Cerebellar cortex (tissue), 1 donor: ENCODE data around the gene TRMT112.
"Not testable (repeated sequence)": the region's sequence is repeated elsewhere in the genome, so short reads cannot be mapped to it uniquely, and the experiment has no call there.

Source experiments
- DNase-seq: peaks from one replicate; pipeline ENCODE4 v3.0.0-alpha.2; 2015; ENCODE audit warnings: low spot score

TRMT112 gene

DNA sequence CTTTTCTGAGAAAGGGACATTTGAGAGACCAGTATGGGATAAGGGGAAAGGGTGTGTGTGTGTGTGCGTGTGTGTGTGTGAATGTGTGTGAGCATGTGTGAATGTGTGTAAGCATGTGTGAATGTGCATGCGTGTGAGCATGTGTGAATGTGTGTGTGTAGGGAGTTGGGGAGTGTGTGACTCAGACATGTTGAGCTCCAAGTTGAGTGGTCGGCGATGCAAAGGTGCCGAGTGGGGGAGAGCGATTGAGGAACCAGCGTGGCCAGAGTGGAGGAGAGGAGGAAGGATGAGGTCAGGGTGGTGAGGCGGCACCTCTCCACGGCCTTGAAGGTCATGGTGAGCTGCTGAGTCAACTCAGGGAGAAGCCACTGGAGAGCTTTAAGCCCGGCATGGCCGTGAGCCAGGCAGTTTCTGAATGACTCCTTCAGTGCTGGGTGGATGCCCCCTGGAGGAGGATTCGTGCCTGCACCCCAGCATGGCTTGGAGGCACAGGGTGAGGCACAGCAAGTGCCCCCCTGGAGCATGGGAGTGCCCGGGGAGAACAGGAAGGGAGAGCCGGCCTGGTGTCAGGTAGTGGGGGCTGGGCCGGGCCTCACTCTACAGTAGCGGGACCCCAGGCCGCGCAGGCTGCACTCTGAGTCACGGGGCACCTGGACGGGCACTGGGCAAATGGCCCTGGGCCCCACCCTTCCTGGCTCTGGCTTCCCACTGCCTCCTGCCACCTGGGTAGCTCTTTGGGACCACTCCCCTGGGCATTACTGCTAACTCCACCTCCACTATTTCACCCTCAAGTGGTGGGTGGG lies 14.4 kb upstream of the TRMT112 start:
- no peak for DNase-seq

DNA sequence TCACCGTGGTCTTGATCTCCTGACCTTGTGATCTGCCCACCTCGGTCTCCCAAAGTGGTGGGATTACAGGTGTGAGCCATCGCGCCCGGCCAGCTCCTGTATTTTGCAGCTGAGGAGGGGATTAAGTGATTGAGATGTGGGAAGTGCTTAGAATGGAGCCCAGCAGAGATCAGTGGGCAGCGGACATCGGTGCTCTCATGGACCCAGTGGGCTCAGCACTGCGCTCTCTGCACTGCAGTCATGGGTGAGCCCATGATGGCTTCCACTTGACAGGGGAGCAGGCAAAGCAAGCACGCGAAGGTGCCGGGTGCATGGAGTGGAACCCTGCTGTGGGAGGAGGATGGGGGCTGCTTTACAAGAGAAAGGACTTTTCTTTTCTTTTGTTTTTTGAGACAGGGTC lies 13.5 kb upstream of the TRMT112 start:
- DNase-seq, result no peak

DNA sequence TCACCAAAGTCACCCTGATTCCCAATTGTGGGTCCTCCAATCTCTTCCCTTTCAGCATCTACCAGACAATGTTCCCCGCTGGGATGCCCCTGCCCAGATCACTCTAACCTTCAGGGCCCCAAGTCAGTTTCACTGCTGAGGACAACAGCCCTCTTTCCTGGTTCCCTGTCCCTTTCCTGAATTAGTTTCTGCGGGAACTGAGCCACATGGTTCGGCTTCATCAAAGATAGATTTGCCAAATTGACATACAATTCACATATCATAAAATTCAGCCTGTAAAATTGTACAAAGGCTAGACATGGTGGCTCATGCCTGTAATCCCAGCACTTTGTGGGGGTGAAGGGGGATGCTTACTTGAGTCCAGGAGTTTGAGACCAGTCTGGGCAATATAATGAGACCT lies 10.6 kb upstream of the TRMT112 start:
- no peak for DNase-seq

DNA sequence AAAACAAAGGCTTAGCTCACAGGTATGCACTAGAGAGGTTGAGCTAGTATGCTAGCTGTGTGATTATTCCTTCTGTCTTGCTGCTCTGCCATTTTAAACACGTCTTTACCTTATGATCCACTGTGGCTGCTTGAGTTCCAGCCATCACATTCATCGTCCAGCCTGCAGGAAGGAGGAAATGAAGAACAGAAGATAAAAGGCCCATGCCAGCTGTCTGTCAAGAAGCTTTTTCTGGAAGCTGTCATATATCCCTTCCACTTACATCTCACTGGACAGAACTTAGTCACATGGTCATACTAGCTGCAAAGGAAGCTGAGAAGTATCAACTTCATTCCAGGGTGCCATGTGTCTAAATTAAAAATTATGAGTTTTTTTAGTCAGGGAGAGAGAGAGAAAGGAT lies 10.0 kb upstream of the TRMT112 start:
- DNase-seq, result no peak

DNA sequence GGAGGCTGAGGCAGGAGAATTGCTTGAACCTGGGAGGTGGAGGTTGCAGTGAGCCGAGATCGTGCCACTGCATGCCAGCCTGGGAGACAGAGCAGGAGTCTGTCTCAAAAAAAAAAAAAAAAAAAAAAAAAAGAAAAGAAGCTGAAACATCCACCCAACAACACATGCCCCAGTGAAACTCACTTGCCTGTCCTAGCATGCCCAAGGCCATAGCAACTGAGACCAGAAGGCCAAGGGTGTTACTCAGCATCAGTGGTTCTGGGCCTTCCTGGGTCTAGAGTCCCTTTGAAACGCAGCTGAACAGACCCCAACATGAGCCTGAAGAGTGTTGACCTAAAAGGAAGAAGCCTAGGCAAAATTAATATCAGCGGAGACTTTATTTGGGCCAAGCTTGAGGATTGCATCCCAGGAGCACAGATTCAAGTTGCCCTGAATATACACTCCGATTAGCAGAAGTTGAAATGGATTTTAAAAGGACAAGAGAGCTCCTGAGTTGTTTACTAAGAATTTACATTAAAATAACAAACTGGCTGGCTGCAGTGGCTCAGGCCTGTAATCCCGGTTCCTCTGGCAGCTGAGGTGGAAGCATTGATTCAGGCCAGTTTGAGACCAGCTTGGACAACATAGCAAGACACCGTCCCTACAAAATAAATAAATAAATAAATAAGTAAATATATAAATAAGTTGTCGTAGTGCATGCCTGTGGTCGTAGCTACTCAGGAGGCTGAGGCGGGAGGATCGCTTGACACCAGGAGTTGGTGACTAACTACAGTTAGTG lies 7.5 kb upstream of the TRMT112 start:
- DNase-seq, result no peak

DNA sequence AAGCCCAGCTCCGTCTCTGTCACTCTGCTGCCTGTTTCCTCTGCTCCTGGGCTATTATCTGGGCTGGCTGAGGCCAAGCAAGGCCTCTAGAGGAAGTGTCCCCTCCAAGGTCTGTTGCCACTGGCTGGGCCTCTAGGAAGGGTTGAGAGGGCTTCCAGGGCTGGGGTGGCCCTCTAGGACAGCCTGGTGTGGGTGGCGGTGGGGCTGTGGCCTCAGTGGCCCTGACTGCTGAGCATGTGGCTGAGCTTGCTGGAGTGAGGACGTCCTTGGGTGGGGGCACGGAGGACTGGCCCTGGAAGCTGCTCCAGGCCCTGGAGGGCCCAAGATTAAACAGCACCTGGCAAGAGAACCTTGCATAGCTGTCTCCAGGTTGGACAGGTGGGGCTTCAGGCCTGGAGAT lies 6.6 kb upstream of the TRMT112 start:
- DNase-seq, result not testable (repeated sequence)

DNA sequence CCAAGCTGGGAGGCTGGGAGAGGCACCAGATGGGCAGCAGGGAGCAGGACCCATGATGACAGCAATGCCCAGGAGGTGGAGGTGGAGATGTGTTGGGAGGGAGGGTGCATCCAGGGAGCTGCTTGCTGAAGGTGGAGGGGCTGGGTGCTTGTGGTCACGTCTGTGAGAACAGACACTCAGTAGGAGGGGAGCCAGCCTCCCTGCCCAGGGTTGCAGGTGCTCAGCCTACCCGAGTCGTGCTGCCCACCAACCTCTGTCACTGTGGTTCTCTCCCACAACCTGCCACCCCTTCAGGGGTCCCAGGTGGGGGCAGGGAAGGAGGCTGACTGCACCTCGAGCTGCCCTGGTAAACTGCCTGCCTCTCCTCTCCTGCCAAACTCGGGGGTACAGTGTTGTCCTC lies 6.0 kb upstream of the TRMT112 start:
- DNase-seq, result no peak

DNA sequence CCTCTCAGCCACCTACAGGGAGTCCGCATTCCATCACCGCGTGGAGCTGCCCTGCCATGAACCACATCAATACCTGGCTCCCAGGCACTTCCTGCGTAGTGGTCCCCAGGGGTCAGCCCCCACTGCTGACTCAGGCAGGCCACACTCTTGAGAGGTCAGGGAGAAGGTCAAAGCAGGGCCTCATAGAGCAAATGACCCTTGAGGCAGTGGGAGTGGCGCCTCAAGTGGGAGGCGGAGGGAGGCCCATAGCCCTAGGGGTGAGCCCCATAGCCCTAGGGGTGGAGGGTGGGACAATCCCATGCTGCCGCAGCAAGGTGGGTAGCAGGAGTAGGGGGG lies 5.5 kb upstream of the TRMT112 start:
- no peak for DNase-seq

DNA sequence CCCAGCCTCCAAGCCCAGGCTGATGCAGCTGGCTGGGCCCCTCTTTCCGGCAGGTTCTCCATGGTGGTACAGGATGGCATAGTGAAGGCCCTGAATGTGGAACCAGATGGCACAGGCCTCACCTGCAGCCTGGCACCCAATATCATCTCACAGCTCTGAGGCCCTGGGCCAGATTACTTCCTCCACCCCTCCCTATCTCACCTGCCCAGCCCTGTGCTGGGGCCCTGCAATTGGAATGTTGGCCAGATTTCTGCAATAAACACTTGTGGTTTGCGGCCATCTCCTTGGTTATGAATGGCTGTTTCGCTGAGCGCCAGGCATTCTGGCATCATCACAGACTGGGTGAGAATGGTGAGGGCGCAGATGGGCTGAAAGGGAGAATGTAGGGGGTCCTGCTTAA lies 4.2 kb upstream of the TRMT112 start:
- DNase-seq, result peak; percentile 54

DNA sequence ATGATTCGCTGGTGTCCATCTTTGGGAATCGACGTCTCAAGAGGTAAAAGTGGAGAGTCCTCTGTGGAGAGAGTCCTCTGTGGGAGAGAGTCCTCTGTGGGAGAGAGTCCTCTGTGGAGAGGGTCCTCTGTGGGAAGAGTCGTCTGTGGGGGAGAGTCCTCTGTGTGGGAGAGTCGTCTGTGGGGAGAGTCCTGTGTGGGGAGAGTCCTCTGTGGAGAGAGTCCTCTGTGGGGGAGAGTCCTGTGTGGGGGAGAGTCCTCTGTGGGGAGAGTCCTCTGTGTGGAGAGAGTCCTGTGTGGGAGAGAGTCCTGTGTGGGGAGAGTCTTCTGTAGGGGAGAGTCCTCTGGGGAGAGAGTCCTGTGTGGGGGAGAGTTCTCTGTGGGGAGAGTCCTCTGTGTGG lies 3.7 kb upstream of the TRMT112 start:
- no peak for DNase-seq

DNA sequence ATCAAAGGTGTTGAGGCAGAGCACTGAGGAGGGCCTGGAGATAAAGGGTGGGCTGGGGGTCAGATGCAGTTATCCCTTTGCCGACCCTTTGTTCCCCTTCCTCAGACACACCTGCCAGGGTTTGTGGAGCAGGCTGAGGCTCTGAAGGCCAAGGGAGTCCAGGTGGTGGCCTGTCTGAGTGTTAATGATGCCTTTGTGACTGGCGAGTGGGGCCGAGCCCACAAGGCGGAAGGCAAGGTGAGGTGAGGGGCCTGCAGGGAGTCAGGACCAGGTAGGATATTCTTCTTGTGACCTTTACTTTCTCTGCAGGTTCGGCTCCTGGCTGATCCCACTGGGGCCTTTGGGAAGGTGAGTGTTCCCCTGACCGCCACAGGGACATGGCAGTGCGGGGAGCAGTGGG lies 3.2 kb upstream of the TRMT112 start:
- no peak for DNase-seq

DNA sequence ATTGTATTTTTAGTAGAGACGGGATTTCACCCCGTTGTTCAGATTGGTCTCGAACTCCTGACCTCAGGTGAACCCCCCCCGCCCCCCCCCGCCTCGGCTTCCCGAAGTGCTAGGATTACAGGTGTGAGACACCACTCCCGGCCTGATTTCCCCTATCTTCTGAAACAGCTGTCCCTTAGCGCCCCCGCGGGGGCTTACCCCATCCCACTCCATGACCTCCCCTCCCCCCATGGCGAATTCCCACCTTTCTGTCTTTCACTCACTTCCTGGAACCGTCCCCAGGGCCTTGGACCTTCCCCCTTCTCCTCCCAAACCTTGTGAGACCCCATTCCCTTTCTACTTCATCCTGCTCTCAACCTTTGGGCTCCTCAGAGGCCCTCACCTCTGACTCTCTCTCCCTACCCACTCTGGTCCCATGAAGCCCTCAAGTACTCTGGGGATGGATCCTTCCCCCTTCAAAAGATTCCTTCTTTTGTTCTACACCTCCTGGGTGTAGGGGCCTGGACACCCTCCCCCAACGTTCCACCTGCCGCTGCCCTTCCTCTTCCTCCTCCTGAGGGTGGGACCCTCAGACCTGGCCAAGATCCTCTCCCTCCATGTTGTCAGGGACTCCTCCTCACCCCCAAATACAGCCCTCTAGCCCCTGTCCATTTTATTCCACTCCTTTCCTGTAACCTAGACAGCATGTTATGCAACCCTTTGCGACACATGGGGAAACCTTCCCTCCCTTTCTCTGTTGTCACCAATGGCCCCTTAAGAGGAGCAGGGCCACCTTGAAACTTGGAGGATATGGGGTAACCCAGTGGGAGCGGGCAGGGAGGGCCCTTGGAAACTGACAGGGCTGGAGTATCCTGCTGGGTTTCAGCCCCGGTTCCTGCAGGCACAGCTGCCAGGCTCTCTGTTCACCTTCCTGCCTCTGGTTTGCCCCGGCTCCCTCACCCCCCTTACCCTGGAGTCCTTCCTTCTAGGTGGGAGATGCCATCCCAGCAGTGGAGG lies 1.7 kb upstream of the TRMT112 start:
- DNase-seq, result no peak

DNA sequence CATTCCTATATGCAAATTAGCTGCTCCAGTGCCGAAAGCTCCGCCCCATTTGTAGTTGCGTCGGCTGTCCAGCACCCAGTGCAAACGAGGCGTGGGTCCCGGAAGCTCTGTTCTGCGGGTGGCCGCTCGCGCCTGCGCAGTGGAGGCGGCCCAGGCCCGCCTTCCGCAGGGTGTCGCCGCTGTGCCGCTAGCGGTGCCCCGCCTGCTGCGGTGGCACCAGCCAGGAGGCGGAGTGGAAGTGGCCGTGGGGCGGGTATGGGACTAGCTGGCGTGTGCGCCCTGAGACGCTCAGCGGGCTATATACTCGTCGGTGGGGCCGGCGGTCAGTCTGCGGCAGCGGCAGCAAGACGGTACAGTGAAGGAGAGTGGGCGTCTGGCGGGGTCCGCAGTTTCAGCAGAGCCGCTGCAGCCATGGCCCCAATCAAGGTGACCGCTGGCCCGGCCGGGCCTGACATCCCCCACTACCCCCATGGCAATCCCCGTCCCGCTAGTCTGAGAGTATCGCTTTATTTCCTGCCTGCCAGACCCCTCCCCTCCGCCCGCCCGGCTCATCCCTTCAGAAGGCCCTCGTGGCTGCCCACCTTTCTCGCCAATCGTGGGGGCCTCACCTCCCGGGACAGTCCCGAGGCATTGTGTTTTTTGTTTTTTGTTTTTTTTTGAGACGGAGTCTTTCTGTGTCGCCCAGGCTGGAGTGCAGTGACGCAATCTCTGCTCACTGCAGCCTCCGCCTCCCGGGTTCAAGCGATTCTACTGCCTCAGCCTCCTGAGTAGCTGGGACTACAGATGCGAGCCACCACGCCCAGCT lies 804 bp upstream of the TRMT112 start, which contains the start of gene PRDX5:
PRDX5 (plus strand) TSS at position 161 of the 805 bp plus-strand sequence; CDS start at position 256, 95 bp downstream.
- peak; percentile 97 for DNase-seq

DNA sequence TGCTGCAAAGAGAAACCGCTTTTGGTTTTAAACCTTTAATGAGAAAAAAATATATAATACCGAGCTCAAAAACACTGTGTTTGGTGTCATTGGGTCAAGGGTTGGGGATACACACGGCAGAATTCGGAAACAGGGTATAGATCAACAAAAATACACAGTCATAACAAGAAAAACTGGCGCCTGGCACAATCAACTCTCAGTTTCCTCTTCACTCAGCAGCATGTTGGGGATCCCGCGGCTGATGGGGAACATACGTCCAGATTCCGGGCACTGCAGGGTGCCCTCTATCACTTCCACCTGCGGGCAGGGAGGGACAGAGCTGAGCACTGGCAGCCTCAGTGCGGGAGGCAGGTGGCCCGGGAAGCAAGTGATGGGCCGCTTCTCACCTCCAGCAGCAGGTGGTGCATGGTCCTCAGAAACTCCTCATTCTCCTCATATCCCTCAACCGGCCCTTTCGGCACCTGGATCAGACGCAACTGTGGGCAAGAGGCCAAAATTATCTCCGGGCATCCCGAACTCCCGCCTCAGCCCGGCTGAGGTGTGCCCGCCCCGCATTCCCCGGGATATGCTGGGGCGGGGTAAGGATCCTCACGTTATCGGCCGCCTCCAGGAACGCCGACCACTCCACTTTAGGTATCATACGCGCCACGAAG lies 561 bp downstream of the TRMT112 start:
- DNase-seq, result peak; percentile 53

DNA sequence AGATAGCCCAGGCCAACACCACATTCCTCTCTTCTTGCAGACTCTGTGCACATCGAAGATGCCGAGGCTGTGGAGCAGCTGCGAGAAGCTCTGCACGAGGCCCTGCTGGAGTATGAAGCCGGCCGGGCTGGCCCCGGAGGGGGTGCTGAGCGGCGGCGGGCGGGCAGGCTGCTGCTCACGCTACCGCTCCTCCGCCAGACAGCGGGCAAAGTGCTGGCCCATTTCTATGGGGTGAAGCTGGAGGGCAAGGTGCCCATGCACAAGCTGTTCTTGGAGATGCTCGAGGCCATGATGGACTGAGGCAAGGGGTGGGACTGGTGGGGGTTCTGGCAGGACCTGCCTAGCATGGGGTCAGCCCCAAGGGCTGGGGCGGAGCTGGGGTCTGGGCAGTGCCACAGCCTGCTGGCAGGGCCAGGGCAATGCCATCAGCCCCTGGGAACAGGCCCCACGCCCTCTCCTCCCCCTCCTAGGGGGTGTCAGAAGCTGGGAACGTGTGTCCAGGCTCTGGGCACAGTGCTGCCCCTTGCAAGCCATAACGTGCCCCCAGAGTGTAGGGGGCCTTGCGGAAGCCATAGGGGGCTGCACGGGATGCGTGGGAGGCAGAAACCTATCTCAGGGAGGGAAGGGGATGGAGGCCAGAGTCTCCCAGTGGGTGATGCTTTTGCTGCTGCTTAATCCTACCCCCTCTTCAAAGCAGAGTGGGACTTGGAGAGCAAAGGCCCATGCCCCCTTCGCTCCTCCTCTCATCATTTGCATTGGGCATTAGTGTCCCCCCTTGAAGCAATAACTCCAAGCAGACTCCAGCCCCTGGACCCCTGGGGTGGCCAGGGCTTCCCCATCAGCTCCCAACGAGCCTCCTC lies 1.5 kb downstream of the TRMT112 start:
- DNase-seq, result not testable (repeated sequence)

DNA sequence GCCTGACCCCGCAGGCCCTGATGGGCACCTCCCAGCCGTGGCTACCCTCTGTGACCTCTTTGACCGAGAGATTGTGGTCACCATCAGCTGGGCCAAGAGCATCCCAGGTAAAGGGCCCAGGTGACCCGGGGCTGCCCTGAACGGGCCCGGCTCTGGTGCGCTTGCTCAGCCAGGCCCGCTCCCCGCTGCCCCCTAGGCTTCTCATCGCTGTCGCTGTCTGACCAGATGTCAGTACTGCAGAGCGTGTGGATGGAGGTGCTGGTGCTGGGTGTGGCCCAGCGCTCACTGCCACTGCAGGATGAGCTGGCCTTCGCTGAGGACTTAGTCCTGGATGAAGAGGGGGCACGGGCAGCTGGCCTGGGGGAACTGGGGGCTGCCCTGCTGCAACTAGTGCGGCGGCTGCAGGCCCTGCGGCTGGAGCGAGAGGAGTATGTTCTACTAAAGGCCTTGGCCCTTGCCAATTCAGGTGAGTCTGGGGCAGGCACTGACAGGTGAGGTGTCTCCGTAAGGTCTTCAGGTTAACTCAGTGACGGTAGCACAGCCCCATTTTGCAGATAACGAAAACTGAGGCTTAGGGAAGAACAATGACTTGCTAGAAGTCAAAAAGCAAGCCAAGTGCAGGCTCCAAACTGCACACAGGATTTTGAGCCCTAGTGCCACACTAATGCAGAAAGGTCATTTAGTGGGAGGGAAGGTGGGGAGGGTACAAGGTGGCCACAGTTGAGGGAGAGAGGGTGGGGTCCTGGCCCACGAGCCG lies 2.4 kb downstream of the TRMT112 start:
- DNase-seq, result no peak

DNA sequence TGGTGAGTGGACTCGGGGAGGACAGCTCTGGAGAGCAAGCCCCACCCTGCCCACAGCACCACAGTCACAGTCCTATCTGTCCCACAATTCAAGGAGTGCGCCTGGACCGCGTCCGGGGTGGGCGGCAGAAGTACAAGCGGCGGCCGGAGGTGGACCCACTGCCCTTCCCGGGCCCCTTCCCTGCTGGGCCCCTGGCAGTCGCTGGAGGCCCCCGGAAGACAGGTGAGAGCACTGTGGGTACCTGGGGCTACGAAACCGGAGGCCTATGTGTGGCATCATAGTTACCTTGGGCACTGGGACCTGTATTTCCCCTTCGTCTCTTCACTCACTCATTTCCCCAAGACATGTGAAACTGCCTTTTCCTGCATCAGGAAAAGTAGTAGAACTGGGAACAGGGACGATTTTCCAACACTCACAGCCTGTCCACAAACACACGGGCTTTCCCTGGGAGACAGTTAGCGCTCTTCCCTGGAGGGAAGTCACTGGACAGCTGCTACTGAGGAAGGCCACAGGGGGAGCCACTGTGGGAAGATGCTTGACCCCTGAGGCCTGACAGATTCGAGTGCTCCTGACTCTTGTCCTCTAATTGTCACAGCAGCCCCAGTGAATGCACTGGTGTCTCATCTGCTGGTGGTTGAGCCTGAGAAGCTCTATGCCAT lies 3.1 kb downstream of the TRMT112 start:
- DNase-seq, result no peak

DNA sequence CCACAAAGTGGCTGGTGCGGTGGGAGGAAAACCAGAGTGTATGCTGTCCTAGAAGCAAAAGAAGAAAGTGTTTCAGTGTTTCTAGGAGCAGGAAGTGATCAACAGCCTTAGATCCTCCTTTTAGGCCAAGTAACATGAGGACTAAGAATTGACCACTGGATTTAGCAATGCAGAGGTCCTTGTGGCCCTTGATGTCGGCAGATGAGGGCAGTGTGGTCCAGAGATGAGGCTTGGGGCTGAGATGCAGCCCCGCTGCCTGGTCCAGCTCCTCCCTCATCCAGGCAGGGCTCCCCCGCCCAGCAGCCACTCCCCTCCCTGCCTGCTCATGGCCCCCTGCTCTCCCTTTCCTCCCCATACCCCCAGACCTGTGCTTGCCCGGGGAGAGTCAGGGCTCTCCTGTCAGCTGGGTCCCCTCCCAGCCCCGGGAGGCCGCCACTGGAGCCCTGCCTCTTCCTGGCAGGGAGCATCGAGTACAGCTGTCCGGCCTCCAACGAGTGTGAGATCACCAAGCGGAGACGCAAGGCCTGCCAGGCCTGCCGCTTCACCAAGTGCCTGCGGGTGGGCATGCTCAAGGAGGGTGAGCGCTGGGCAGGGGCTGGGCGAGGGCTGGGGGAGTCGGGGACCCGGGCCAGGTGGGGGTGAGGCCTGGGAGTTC lies 3.7 kb downstream of the TRMT112 start:
- no peak for DNase-seq
